ENCODE measurements around the gene PTHLH.

Gene PTHLH

GRCh38 chr12:27937768-27938167 lies 34.8 kb downstream of the PTHLH start:
- DNase-seq (ENCODE audit: low spot score), result no peak

- no peak for DNase-seq (ENCODE audit: low spot score)
These were observed 36.3 kb downstream of the PTHLH start for GRCh38 chr12:27936196-27936595.

GRCh38 chr12:27934276-27934675 lies 38.3 kb downstream of the PTHLH start:
- no peak for DNase-seq (ENCODE audit: low spot score)

GRCh38 chr12:27931390-27931789 lies 41.1 kb downstream of the PTHLH start:
- DNase-seq (ENCODE audit: low spot score), result no peak

GRCh38 chr12:27927347-27927746 lies 45.2 kb downstream of the PTHLH start:
- DNase-seq (ENCODE audit: low spot score), result no peak

- DNase-seq (ENCODE audit: low spot score), result no peak
These were observed 48.0 kb downstream of the PTHLH start for GRCh38 chr12:27924350-27925135.

- DNase-seq (ENCODE audit: low spot score), result no peak
These were observed 49.9 kb downstream of the PTHLH start for GRCh38 chr12:27922531-27923139.

- no peak for DNase-seq (ENCODE audit: low spot score)
These were observed 52.8 kb downstream of the PTHLH start for GRCh38 chr12:27919671-27920235.

GRCh38 chr12:27915536-27915935 lies 57.0 kb downstream of the PTHLH start:
- DNase-seq (ENCODE audit: low spot score), result no peak

- no peak for DNase-seq (ENCODE audit: low spot score)
These were observed 57.5 kb downstream of the PTHLH start for GRCh38 chr12:27915021-27915420.

- no peak for DNase-seq (ENCODE audit: low spot score)
These were observed 58.4 kb downstream of the PTHLH start for GRCh38 chr12:27913999-27914614.

GRCh38 chr12:27911397-27911796 lies 61.1 kb downstream of the PTHLH start:
- DNase-seq (ENCODE audit: low spot score), result no peak

Data from D341Med (cell line).